CD1c-positive myeloid dendritic cell (primary cell): ENCODE measurements around the gene DLEU7.
A peak's percentile ranks its signal among the peaks of the same experiment; 100 is the strongest.

Source experiments
- DNase-seq: peaks from one replicate; pipeline ENCODE4 v3.0.0-alpha.2; 2016; ENCODE audit errors: extremely low spot score

Gene DLEU7

GRCh38 chr13:50842990-50843256, 569 bp downstream of the DLEU7 start:
- DNase-seq, result no peak

GRCh38 chr13:50842251-50842989, 1.1 kb downstream of the DLEU7 start:
- DNase-seq, result no peak

GRCh38 chr13:50841786-50842185, 1.7 kb downstream of the DLEU7 start:
- no peak for DNase-seq

- no peak for DNase-seq
Observed at GRCh38 chr13:50840284-50840683, 3.2 kb downstream of the DLEU7 start.

GRCh38 chr13:50839828-50840227, 3.7 kb downstream of the DLEU7 start:
- DNase-seq, result no peak

GRCh38 chr13:50838701-50839100, 4.8 kb downstream of the DLEU7 start:
- no peak for DNase-seq

GRCh38 chr13:50838031-50838430, 5.5 kb downstream of the DLEU7 start:
- no peak for DNase-seq

- DNase-seq, result no peak
Observed at GRCh38 chr13:50831512-50831911, 12.0 kb downstream of the DLEU7 start.

- DNase-seq, result no peak
Observed at GRCh38 chr13:50829896-50830295, 13.6 kb downstream of the DLEU7 start.

- DNase-seq, result no peak
Observed at GRCh38 chr13:50829226-50829625, 14.3 kb downstream of the DLEU7 start.

- DNase-seq, result no peak
Observed at GRCh38 chr13:50826035-50826434, 17.5 kb downstream of the DLEU7 start.

- no peak for DNase-seq
Observed at GRCh38 chr13:50812242-50812641, 31.2 kb downstream of the DLEU7 start.

- DNase-seq, result peak; percentile 61
Observed at GRCh38 chr13:50810998-50811397, 32.5 kb downstream of the DLEU7 start.

GRCh38 chr13:50810468-50810867, 33.0 kb downstream of the DLEU7 start:
- DNase-seq, result no peak

- no peak for DNase-seq
Observed at GRCh38 chr13:50809133-50810090, 34.1 kb downstream of the DLEU7 start.

- DNase-seq, result no peak
Observed at GRCh38 chr13:50805805-50806204, 37.7 kb downstream of the DLEU7 start.

- peak; percentile 81 for DNase-seq
Observed at GRCh38 chr13:50801087-50801931, 42.2 kb downstream of the DLEU7 start.

- DNase-seq, result no peak
Observed at GRCh38 chr13:50800091-50800739, 43.3 kb downstream of the DLEU7 start.

- no peak for DNase-seq
Observed at GRCh38 chr13:50798923-50799322, 44.6 kb downstream of the DLEU7 start.

- DNase-seq, result no peak
Observed at GRCh38 chr13:50797091-50797490, 46.4 kb downstream of the DLEU7 start.

GRCh38 chr13:50796463-50796862, 47.0 kb downstream of the DLEU7 start:
- no peak for DNase-seq

- no peak for DNase-seq
Observed at GRCh38 chr13:50794226-50794625, 49.3 kb downstream of the DLEU7 start.
